Astrocyte of the spinal cord (primary cell): Measurements from ENCODE around the gene XCL1.

Experiments used
- DNase-seq: peaks from one replicate; pipeline ENCODE4 v3.0.0; 2011; ENCODE audit warnings: low read depth, low spot score
- H3K4me3 ChIP-seq: 2 replicates; pipeline ENCODE4 v1.5.1; 2011; ENCODE audit warnings: low read depth, mild to moderate bottlenecking, low read length, moderate library complexity
- CTCF ChIP-seq: IDR thresholded peaks from 2 replicates; pipeline ENCODE4 v1.5.1; 2012; ENCODE audit warnings: low read depth, mild to moderate bottlenecking, low read length, inconsistent platforms
- in situ Hi-C: cut with HindIII; loops from 2 replicates; pipeline ENCODE4 v1.10.0; 2017; ENCODE audit warnings: low sequenced_read_pairs

Gene XCL1

GRCh38 chr1:168556647-168557046, 19.8 kb upstream of the XCL1 start:
- TF ChIP-seq CTCF = no peak
- in situ Hi-C loops = no loop called here

GRCh38 chr1:168560370-168560769, 16.0 kb upstream of the XCL1 start:
- DNase-seq = no peak
- no peak overlapping the region for H3K4me3 ChIP-seq
- no peak for TF ChIP-seq CTCF
- in situ Hi-C loops = no loop called here

More at GRCh38 chr1:168556647-168557046, 19.8 kb upstream of the XCL1 start:
- H3K4me3 ChIP-seq = no peak overlapping the region
- no peak for DNase-seq

GRCh38 chr1:168561989-168562388, 14.4 kb upstream of the XCL1 start:
- TF ChIP-seq CTCF = no peak
- H3K4me3 ChIP-seq = no peak overlapping the region
- no peak for DNase-seq
- in situ Hi-C loops = no loop called here

- H3K4me3 ChIP-seq = no peak overlapping the region
- no peak for TF ChIP-seq CTCF
- no peak for DNase-seq
- in situ Hi-C loops = no loop called here
Measured at GRCh38 chr1:168565825-168566224, 10.6 kb upstream of the XCL1 start.

GRCh38 chr1:168567007-168567406, 9.4 kb upstream of the XCL1 start:
- DNase-seq = no peak
- H3K4me3 ChIP-seq = no peak overlapping the region
- in situ Hi-C loops = no loop called here
- TF ChIP-seq CTCF = no peak

- in situ Hi-C loops = no loop called here
- no peak for TF ChIP-seq CTCF
Measured at GRCh38 chr1:168567568-168567967, 8.8 kb upstream of the XCL1 start.

GRCh38 chr1:168568346-168568745, 8.1 kb upstream of the XCL1 start:
- no peak for DNase-seq
- H3K4me3 ChIP-seq = no peak overlapping the region
- no peak for TF ChIP-seq CTCF
- in situ Hi-C loops = no loop called here

More at GRCh38 chr1:168567568-168567967, 8.8 kb upstream of the XCL1 start:
- H3K4me3 ChIP-seq = no peak overlapping the region
- no peak for DNase-seq
